Measurements from ENCODE around the gene CTCF. TPM values are rescaled to one million over a fixed set of nuclear protein-coding genes. Genes with fewer than 3 reads are reported as not detected.
A peak's percentile ranks its signal among the peaks of the same experiment; 100 is the strongest.

CTCF gene
- total RNA-seq, 1 donor from 2014 or later, result 45.0 TPM

GRCh38 chr16:67605641-67606040, 43.3 kb downstream of the CTCF start:
- no peak overlapping the region for H3K4me3 ChIP-seq (ENCODE audit: low read depth, low read length)
- TF ChIP-seq CTCF (IDR thresholded peaks at IDR 0.05; ENCODE audit: insufficient read depth, low read length, poor library complexity, severe bottlenecking), result no peak
- H3K27me3 ChIP-seq (ENCODE audit: control insufficient read depth, insufficient read depth, low read length), result no peaks in the 10 kb centered on the region
- no peaks in the 10 kb centered on the region for H3K36me3 ChIP-seq (ENCODE audit: control insufficient read depth, insufficient read depth, low read length)
- no peak for DNase-seq (ENCODE audit: low read depth)

GRCh38 chr16:67606632-67607031, 44.3 kb downstream of the CTCF start:
- Histone ChIP-seq H3K36me3 (ENCODE audit: control insufficient read depth, insufficient read depth, low read length) (no peaks in the 10 kb centered on the region), H3K27me3 (ENCODE audit: control insufficient read depth, insufficient read depth, low read length) (no peaks in the 10 kb centered on the region), H3K4me3 (ENCODE audit: low read depth, low read length) (no peak overlapping the region)
- no peak for TF ChIP-seq CTCF (IDR thresholded peaks at IDR 0.05; ENCODE audit: insufficient read depth, low read length, poor library complexity, severe bottlenecking)
- no peak for DNase-seq (ENCODE audit: low read depth)

- Histone ChIP-seq H3K36me3 (ENCODE audit: control insufficient read depth, insufficient read depth, low read length) (no peaks in the 10 kb centered on the region), H3K27me3 (ENCODE audit: control insufficient read depth, insufficient read depth, low read length) (no peaks in the 10 kb centered on the region), H3K4me3 (ENCODE audit: low read depth, low read length) (no peak overlapping the region)
- no peak for TF ChIP-seq CTCF (IDR thresholded peaks at IDR 0.05; ENCODE audit: insufficient read depth, low read length, poor library complexity, severe bottlenecking)
- no peak for DNase-seq (ENCODE audit: low read depth)
Measured at GRCh38 chr16:67608364-67608763, 46.0 kb downstream of the CTCF start.

GRCh38 chr16:67613808-67614207, 51.5 kb downstream of the CTCF start:
- no peak for DNase-seq (ENCODE audit: low read depth)
- no peaks in the 10 kb centered on the region for H3K36me3 ChIP-seq (ENCODE audit: control insufficient read depth, insufficient read depth, low read length)
- H3K27me3 ChIP-seq (ENCODE audit: control insufficient read depth, insufficient read depth, low read length), result no peaks in the 10 kb centered on the region
- TF ChIP-seq CTCF (IDR thresholded peaks at IDR 0.05; ENCODE audit: insufficient read depth, low read length, poor library complexity, severe bottlenecking), result peak; percentile 4
- H3K4me3 ChIP-seq (ENCODE audit: low read depth, low read length), result no peak overlapping the region

GRCh38 chr16:67628216-67628615, 65.9 kb downstream of the CTCF start:
- no peaks in the 10 kb centered on the region for H3K27me3 ChIP-seq (ENCODE audit: control insufficient read depth, insufficient read depth, low read length)
- DNase-seq (ENCODE audit: low read depth), result no peak
- no peak overlapping the region for H3K4me3 ChIP-seq (ENCODE audit: low read depth, low read length)
- no peak for TF ChIP-seq CTCF (IDR thresholded peaks at IDR 0.05; ENCODE audit: insufficient read depth, low read length, poor library complexity, severe bottlenecking)
- peaks cover 1% of the 10 kb centered on the region for H3K36me3 ChIP-seq (ENCODE audit: control insufficient read depth, insufficient read depth, low read length)

GRCh38 chr16:67632415-67633172, 70.3 kb downstream of the CTCF start:
- no peaks in the 10 kb centered on the region for H3K36me3 ChIP-seq (ENCODE audit: control insufficient read depth, insufficient read depth, low read length)
- H3K27me3 ChIP-seq (ENCODE audit: control insufficient read depth, insufficient read depth, low read length), result no peaks in the 10 kb centered on the region
- DNase-seq (ENCODE audit: low read depth), result no peak
- H3K4me3 ChIP-seq (ENCODE audit: low read depth, low read length), result no peak overlapping the region
- no peak for TF ChIP-seq CTCF (IDR thresholded peaks at IDR 0.05; ENCODE audit: insufficient read depth, low read length, poor library complexity, severe bottlenecking)

Measured in kidney epithelial cell (primary cell).